Mesendoderm (in vitro differentiated cells): ENCODE results near the gene STX17.

Experiments used
- DNase-seq: peaks from one replicate; pipeline ENCODE4 v3.0.0; 2013
- H2AK5ac ChIP-seq: 2 replicates; pipeline ENCODE4 v1.6.1; 2013; ENCODE audit warnings: low read length, inconsistent platforms
- H2BK120ac ChIP-seq: 2 replicates; pipeline ENCODE4 v1.6.1; 2013; ENCODE audit warnings: low read depth, mild to moderate bottlenecking, low read length, moderate library complexity, mixed read lengths
- H2BK15ac ChIP-seq: replicated peaks from 2 replicates; pipeline ENCODE4 v1.6.1; 2013; ENCODE audit warnings: low read depth, mild to moderate bottlenecking, moderate library complexity
- H2BK5ac ChIP-seq: 2 replicates; pipeline ENCODE4 v1.6.1; 2013; ENCODE audit warnings: low read length, inconsistent platforms
- H3K18ac ChIP-seq: 2 replicates; pipeline ENCODE4 v1.6.1; 2013; ENCODE audit warnings: mild to moderate bottlenecking, low read length, mixed read lengths
- H3K23ac ChIP-seq: one replicate; pipeline ENCODE4 v1.6.1; 2013; ENCODE audit warnings: low read length
- H3K27ac ChIP-seq: 2 replicates; pipeline ENCODE4 v1.5.1; 2013; ENCODE audit warnings: low read depth, mild to moderate bottlenecking, inconsistent platforms, low read length, moderate library complexity
- H3K27me3 ChIP-seq: 2 replicates; pipeline ENCODE4 v1.6.1; 2013; ENCODE audit warnings: low read length, control low read depth, mild to moderate bottlenecking, inconsistent platforms; ENCODE audit not compliant: insufficient read depth, poor library complexity
- H3K36me3 ChIP-seq: 2 replicates; pipeline ENCODE4 v1.6.1; 2013; ENCODE audit warnings: low read length, inconsistent platforms; ENCODE audit not compliant: control insufficient read depth, insufficient read depth
- H3K4ac ChIP-seq: one replicate; pipeline ENCODE4 v1.6.1; 2013; ENCODE audit warnings: low read depth, mild to moderate bottlenecking, low read length, moderate library complexity
- H3K4me1 ChIP-seq: 2 replicates; pipeline ENCODE4 v1.6.1; 2013; ENCODE audit warnings: low read depth, low read length, inconsistent platforms; ENCODE audit not compliant: control insufficient read depth
- H3K4me2 ChIP-seq: 2 replicates; pipeline ENCODE4 v1.6.1; 2013; ENCODE audit warnings: low read length
- H3K4me3 ChIP-seq: 2 replicates; pipeline ENCODE4 v1.5.1; 2013; ENCODE audit warnings: mild to moderate bottlenecking, low read length
- H3K56ac ChIP-seq: one replicate; pipeline ENCODE4 v1.6.1; 2013; ENCODE audit warnings: low read length
- H3K79me1 ChIP-seq: 2 replicates; pipeline ENCODE4 v1.6.1; 2013; ENCODE audit warnings: low read length, inconsistent platforms
- H3K79me2 ChIP-seq: 2 replicates; pipeline ENCODE4 v1.6.1; 2013; ENCODE audit warnings: mild to moderate bottlenecking, low read length; ENCODE audit not compliant: control insufficient read depth, insufficient read depth
- H3K9ac ChIP-seq: 2 replicates; pipeline ENCODE4 v1.6.1; 2013; ENCODE audit warnings: low read length, inconsistent platforms
- H4K5ac ChIP-seq: one replicate; pipeline ENCODE4 v1.6.1; 2013; ENCODE audit warnings: low read length
- H4K8ac ChIP-seq: one replicate; pipeline ENCODE4 v1.6.1; 2013; ENCODE audit warnings: low read depth, mild to moderate bottlenecking, control low read depth, low read length, moderate library complexity
- WGBS: extraction: QIAGEN DNeasy Blood & Tissue Kit; methylation state at CpG from one replicate; pipeline ENCODE4 v1.1.7; 2013; ENCODE audit warnings: low lambda C conversion rate, missing lambda C conversion rate; ENCODE audit not compliant: insufficient coverage; ENCODE audit errors: extremely low coverage; 5-methylcytosine and 5-hydroxymethylcytosine counted together

STX17 gene

DNA sequence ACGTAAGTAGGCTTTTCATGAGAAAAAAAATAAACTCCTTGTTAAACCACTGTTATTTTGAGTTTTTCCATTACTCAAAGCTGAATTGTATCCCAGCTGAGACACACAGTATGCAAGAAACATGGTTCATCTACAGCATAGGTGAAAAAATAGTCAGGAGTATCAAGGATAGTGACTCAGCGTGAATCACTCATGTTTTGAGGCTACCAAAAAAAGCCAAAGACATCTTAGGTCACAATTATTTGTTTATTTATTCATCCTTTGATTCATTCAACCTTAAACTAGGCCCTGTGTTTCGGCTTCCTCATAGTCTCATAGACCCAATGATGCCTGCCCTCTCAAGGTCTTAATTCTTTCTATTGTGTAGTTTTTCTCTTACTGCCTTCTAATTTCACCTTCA lies 32.9 kb upstream of the STX17 start:
- no peak overlapping the region for H2AK5ac ChIP-seq
- no peak overlapping the region for H3K56ac ChIP-seq
- H3K23ac ChIP-seq = no peak overlapping the region
- no peaks in the 10 kb centered on the region for H3K36me3 ChIP-seq
- H3K79me2 ChIP-seq = no peaks in the 10 kb centered on the region
- H3K4ac ChIP-seq = no peak overlapping the region
- no peak overlapping the region for H4K8ac ChIP-seq
- no peaks in the 10 kb centered on the region for H3K27me3 ChIP-seq
- DNase-seq = no peak
- H2BK120ac ChIP-seq = no peak overlapping the region
- H3K4me1 ChIP-seq = no peaks in the 10 kb centered on the region
- no peak overlapping the region for H3K4me2 ChIP-seq
- no peak overlapping the region for H3K27ac ChIP-seq
- no peak overlapping the region for H3K4me3 ChIP-seq
- no peak overlapping the region for H4K5ac ChIP-seq
- H2BK15ac ChIP-seq = no peak overlapping the region
- no peaks in the 10 kb centered on the region for H3K79me1 ChIP-seq
- WGBS = no CpG with 5 or more reads among the region's 3 CpGs
- H2BK5ac ChIP-seq = no peak overlapping the region
- no peak overlapping the region for H3K9ac ChIP-seq
- H3K18ac ChIP-seq = no peak overlapping the region

- Histone ChIP-seq H3K27ac (no peak overlapping the region), H2AK5ac (no peak overlapping the region), H3K36me3 (no peaks in the 10 kb centered on the region), H3K23ac (no peak overlapping the region), H3K4ac (no peak overlapping the region), H4K5ac (no peak overlapping the region), H3K27me3 (no peaks in the 10 kb centered on the region), H4K8ac (no peak overlapping the region), H3K56ac (no peak overlapping the region), H3K4me1 (no peaks in the 10 kb centered on the region), H3K18ac (no peak overlapping the region), H3K9ac (no peak overlapping the region), H3K4me3 (no peak overlapping the region), H2BK15ac (no peak overlapping the region), H3K4me2 (no peak overlapping the region), H2BK5ac (no peak overlapping the region), H2BK120ac (no peak overlapping the region), H3K79me1 (no peaks in the 10 kb centered on the region), H3K79me2 (no peaks in the 10 kb centered on the region)
- no CpG with 5 or more reads among the region's 4 CpGs for WGBS
- no peak for DNase-seq
These were observed 32.4 kb upstream of the STX17 start for GRCh38 chr9:99873943-99874584.

DNA sequence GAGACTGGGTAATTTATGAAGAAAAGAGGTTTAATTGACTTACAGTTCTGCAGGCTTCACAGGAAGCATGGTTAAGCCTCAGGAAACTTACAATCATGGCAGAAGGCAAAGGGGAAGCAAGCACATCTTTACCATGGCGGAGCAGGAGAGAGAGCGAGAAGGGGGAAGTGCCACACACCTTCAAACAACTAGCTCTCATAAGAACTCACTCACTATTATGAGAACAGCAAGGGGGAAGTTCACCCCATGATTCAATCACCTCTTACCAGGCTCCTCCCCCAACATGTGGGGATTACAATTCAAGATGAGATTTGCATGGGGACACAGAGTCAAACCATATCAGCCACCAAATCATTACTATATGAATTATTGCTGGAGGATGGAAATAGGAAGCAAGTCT lies 30.3 kb upstream of the STX17 start:
- Histone ChIP-seq H4K5ac (no peak overlapping the region), H2BK5ac (no peak overlapping the region), H3K18ac (no peak overlapping the region), H3K9ac (no peak overlapping the region), H2AK5ac (no peak overlapping the region), H3K36me3 (no peaks in the 10 kb centered on the region), H2BK15ac (no peak overlapping the region), H3K4ac (no peak overlapping the region), H3K4me3 (no peak overlapping the region), H4K8ac (no peak overlapping the region), H3K4me1 (no peaks in the 10 kb centered on the region), H3K27me3 (no peaks in the 10 kb centered on the region), H3K79me1 (no peaks in the 10 kb centered on the region), H3K27ac (no peak overlapping the region), H3K23ac (no peak overlapping the region), H3K79me2 (no peaks in the 10 kb centered on the region), H3K4me2 (no peak overlapping the region), H2BK120ac (no peak overlapping the region), H3K56ac (no peak overlapping the region)
- WGBS = no CpG with 5 or more reads among the region's 2 CpGs
- no peak for DNase-seq

DNA sequence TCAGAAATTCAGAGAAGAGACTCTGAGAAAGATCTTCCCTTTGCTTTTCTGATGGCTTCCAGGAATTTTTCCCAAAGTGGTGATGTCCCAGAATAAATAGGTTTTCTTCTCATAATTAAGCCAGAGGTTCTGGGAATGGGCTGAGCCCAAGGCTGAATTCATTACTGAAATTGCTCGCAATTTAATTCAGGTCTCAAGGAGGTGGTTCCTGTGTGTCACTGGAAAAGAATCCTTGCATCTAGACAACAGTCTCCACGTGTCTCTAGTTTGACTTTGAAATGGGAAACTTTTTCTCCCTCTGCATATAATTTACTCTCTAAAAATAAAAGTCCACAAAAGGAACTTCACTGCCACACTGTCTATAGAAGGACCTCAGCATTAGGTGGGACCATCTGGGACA lies 27.8 kb upstream of the STX17 start:
- Histone ChIP-seq H4K5ac (no peak overlapping the region), H3K79me2 (no peaks in the 10 kb centered on the region), H3K23ac (no peak overlapping the region), H2BK5ac (no peak overlapping the region), H4K8ac (no peak overlapping the region), H3K27ac (no peak overlapping the region), H2AK5ac (no peak overlapping the region), H3K18ac (no peak overlapping the region), H3K4me3 (no peak overlapping the region), H3K4me1 (no peaks in the 10 kb centered on the region), H3K36me3 (no peaks in the 10 kb centered on the region), H3K27me3 (no peaks in the 10 kb centered on the region), H3K4me2 (no peak overlapping the region), H2BK120ac (no peak overlapping the region), H3K9ac (no peak overlapping the region), H3K79me1 (no peaks in the 10 kb centered on the region), H3K56ac (no peak overlapping the region), H3K4ac (no peak overlapping the region), H2BK15ac (no peak overlapping the region)
- no CpG with 5 or more reads among the region's 2 CpGs for whole genome bisulfite sequencing
- no peak for DNase-seq

DNA sequence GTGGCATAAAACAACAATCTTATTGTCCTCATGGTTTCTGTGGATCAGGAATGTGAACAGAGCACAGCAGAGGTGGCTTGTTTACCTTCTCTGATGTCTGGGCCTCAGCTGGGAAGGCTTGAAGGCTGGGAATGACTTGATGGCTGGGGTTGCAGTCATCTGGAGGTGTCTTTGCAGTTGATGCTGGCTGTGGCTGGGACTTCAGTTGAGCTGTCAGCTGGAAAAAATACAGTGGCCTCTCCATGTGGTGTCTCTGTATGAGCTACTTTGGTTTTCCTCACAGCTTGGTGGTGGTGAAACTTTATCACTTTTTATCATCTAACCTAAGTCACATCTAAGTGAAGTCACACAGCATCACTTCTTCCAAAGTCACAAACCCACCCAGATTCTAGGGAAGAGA lies 24.7 kb upstream of the STX17 start:
- no peaks in the 10 kb centered on the region for H3K27me3 ChIP-seq
- H2AK5ac ChIP-seq = no peak overlapping the region
- no peak overlapping the region for H4K5ac ChIP-seq
- H3K27ac ChIP-seq = no peak overlapping the region
- no peaks in the 10 kb centered on the region for H3K4me1 ChIP-seq
- no peaks in the 10 kb centered on the region for H3K79me1 ChIP-seq
- no peak overlapping the region for H3K9ac ChIP-seq
- no peak overlapping the region for H3K4me2 ChIP-seq
- H3K36me3 ChIP-seq = no peaks in the 10 kb centered on the region
- H2BK15ac ChIP-seq = no peak overlapping the region
- no peak overlapping the region for H3K18ac ChIP-seq
- H4K8ac ChIP-seq = no peak overlapping the region
- H3K4ac ChIP-seq = no peak overlapping the region
- H2BK5ac ChIP-seq = no peak overlapping the region
- H3K23ac ChIP-seq = no peak overlapping the region
- no peak for DNase-seq
- no peak overlapping the region for H3K56ac ChIP-seq
- no peak overlapping the region for H3K4me3 ChIP-seq
- no peak overlapping the region for H2BK120ac ChIP-seq
- no peaks in the 10 kb centered on the region for H3K79me2 ChIP-seq

DNA sequence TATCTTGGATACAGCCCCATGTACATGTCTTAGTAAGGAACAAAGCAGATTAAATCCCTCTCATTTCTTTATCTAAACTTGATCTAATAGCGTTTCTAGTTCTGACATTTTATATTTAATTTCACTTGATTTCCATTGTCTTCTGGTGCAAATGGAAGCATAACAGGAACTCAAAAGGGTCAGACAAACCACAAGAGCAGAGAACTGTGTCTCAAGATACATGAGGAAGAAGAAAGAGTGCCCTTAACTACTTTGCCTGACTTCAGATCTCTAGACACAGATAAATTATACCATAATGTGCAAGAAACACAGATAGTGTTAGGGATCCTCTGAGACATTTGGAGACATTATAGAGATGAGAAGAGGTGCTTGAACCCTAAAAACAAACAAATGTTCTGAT lies 20.7 kb upstream of the STX17 start:
- no peak overlapping the region for H3K4me3 ChIP-seq

More for the DNA sequence above, 20.7 kb upstream of the STX17 start:
- H3K4ac ChIP-seq = no peak overlapping the region
- no peak for DNase-seq
- no peak overlapping the region for H3K18ac ChIP-seq
- H2BK15ac ChIP-seq = no peak overlapping the region
- no peak overlapping the region for H3K56ac ChIP-seq
- no peak overlapping the region for H2BK120ac ChIP-seq
- H4K5ac ChIP-seq = no peak overlapping the region
- H3K27me3 ChIP-seq = no peaks in the 10 kb centered on the region
- H3K79me1 ChIP-seq = no peaks in the 10 kb centered on the region
- no peak overlapping the region for H3K4me2 ChIP-seq
- no peaks in the 10 kb centered on the region for H3K36me3 ChIP-seq
- no peak overlapping the region for H3K23ac ChIP-seq
- no peak overlapping the region for H2BK5ac ChIP-seq
- no peaks in the 10 kb centered on the region for H3K79me2 ChIP-seq
- H4K8ac ChIP-seq = no peak overlapping the region
- no peak overlapping the region for H3K27ac ChIP-seq
- no peak overlapping the region for H2AK5ac ChIP-seq
- no CpG with 5 or more reads among the region's 1 CpG for WGBS
- no peak overlapping the region for H3K9ac ChIP-seq
- no peaks in the 10 kb centered on the region for H3K4me1 ChIP-seq
